HG03378 (cell line): ENCODE measurements around the gene MBD3.

ENCODE experiments used
- ATAC-seq: cut with Tn5 transposase; IDR thresholded peaks from one replicate; pipeline ENCODE4 v1.9.1; 2021; ENCODE audit warnings: mild to moderate bottlenecking, moderate library complexity; ENCODE audit not compliant: unreplicated experiment

MBD3 gene

DNA sequence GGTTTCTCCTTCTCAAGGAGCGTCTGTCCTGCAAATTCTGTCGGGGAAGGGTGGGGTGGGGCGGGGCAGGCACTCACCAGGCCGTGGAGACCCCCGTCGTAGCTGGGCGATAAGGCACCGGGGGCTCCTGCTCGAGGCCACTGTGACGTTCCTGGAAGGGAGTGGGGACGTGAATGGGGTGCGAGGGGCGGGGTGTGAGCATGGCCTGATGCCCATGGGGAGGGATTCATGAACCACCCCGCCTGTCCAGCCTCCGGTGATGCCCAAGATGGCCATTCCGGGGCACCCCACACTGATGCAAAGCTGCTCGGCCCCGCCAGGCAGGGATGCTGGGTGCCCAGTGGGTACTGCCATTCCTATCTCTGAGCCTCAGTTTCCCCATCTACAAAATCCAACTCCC lies 27.0 kb upstream of the MBD3 start:
- ATAC-seq = no peak

GRCh38 chr19:1619094-1619439 lies 26.4 kb upstream of the MBD3 start:
- no peak for ATAC-seq

DNA sequence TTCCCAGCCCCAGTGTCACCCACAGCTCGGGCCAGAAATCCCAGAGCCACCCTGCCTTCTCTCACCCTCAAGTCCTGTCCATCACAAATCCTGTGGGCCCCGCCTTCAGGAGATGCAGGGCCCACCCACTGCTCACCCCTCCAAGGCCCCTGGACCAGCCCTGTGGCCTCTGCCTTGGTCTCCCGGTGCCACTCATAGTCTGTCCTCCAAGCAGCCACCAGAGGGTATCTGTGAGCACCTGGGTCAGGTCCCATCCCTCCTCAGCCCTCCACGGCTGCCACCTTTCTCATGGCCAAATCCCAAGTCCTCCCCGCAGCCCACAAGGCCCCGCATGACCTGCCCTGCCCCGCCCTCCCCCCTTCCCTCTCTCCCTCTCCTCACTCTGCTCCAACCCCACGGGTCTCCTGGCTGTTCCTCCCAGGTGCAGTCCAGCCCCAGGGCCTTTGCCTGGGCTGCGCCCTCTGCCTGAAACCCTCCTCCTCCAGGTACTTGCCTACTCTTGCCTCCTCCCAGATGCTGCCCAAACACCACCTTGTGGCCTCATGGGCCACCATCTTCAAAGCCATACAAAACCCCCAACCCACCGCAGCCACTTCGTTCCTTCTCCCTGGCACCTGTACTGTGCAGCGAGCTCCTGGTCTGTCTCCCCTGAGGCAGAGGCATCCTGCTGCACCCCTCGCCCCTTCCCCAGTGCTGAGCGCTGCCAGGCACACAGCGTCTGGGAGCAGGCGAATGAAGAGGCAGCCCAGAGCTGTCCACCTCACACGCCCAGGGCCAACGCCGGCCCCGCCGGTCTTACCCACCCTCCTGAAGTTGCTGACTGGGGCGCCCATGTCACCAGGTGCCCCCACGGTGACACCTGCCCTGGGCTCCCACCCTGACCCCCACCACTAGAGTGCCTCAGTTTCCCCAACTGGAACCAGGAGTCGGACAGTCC lies 25.8 kb upstream of the MBD3 start:
- ATAC-seq = no peak

DNA sequence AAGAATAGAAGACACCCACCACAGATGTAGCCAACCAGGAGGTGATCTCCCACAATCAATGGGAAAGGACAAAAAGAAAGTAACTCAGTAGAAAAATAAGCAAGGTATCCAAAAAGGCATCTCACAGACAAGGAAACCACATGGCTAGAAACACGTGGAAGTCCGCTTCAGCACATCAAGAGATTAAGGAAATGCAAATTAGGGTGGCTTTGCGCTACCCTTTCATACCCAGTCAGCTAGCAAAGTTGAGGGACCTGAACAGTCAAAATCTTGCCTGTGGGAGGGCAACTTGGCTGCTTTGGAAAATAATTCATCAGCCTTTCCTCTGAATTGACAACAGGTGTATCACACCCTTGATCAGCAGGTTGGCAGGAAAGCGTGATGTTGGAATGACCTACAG lies 24.2 kb upstream of the MBD3 start:
- no peak for ATAC-seq

GRCh38 chr19:1616396-1616795 lies 23.7 kb upstream of the MBD3 start:
- no peak for ATAC-seq

- no peak for ATAC-seq
Measured at GRCh38 chr19:1615156-1615765, 22.6 kb upstream of the MBD3 start.

DNA sequence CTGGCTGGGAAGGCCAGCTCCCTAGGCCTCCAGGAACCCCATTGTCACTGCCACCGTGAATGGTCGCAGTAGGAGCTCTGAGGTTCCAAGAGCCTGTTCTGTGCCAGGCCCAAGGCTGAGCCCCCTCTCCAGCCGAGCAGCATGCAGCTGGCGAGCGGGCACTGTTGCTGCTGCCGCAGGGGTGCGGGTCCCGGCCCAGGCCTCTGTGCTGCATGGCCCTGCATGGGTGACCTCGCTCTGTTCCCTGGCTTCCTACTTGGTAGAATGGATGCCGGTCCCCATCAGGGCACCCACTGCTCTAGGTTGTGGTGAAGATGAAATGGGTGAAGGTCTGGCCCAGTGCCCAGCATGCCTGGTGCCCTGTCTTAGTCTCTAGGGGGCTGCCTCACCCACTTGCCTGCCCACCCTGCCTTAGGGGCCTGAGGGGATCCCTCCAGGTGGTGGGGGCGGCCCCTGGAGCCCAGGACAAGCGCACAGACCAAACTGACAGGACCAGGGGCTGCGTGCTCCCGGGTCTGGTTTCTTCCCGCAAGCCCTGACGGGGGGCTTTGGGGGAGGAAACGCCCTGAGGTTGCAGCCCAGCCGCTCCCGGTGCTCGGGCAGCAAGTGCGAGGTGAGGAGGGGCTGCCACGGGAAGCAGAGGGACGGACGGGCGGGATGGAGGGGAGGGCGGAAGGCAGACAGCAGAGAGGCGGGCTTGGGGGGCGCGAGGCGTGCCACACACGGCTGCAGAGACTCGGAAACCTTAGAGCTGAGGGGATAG lies 21.3 kb upstream of the MBD3 start:
- ATAC-seq = no peak

DNA sequence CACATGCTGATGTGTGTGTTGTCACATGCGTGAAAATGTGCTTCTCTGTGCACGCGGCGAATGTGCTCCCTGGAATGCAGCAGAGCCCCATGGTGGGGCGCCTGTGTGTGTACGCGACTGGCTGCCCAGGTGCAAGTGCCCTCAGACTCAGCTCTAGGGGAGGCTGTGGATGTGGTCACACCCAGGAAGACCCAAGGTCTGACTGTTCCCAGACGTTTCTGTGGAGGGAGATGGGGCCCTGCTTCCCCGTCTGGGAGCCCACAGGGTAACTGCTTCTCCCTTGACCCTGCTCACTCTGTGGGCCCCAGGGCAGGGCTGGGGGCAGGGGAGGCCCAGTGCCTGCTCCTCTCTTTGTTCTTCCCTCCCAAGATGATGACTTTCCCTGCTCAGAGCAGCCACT lies 20.5 kb upstream of the MBD3 start:
- no peak for ATAC-seq

DNA sequence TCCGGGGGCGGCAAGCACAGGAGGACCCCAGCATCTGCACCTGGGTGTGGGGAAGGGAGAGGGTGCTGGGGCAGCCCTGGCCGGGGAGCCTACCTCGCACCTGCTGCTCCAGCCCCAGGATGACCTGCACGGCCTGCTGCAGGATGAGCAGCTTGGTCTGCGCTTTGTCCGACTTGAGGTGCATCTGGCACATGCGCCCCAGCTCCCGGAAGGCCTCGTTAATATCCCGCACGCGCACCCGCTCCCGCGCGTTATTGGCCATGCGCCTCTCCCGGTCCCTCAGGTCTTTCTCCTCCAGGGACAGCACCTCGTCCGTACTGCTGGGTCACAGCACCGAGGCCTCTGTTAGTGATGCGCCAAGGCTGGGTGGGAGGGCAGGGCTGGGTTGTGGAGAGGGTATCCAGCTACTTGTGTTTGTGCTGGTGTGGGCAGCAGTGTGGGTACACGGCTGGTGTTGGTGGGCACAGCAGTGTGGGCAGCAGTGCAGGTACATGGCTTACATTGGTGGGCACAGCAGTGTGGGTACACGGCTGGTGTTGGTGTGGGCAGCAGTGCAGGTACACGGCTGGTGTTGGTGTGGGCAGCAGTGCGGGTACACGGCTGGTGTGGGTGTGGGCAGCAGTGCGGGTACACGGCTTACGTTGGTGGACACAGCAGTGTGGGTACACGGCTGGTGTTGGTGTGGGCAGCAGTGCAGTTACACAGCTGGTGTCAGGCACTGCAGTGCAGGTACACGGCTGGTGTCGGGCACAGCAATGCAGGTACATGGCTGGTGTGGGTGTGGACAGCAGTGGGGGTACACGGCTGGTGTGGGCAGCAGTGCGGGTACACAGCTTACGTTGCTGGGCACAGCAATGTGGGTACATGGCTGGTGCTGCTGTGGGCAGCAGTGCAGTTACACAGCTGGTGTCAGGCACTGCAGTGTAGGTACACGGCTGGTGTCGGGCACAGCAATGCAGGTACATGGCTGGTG lies 19.7 kb upstream of the MBD3 start:
- ATAC-seq = no peak

DNA sequence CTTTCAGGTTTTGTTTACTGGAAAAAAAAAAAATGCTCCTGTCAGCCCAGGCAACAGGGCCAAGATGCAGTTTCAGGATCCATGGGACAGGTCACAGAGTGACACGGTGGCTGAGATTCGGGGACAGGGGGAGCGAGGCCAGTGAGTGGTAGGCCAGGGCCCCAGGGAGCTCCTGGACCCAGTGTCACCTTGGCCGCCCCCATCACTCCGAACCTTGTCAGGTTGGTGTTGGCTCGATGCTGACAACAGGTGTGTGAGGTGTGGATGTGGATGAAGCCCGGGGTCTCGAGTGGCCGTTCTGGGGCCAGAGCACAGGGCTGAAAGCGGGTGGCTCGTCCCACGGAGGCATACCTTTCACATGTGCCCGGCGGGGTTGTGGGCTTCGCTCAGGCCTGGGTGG lies 18.7 kb upstream of the MBD3 start:
- ATAC-seq = no peak

DNA sequence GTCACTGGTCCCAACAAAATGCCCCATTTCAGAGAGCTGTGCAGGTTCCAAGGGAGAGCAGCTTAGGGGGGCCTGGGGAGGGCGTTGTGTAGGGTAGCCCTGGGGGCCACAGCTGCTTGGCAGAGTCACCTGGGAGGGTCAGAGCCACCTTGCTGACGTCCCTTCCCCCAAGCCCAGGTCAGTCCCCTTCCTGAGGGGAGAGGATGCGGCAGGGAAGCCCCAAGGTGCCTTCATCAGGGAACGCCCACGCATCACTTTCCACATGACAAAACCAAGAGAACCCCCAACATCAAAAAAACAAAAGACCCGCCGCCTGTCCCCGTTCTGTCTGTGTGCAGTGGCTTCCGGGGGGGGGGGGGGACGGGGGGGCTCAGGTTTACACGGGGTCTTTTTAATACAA lies 17.9 kb upstream of the MBD3 start:
- no peak for ATAC-seq

DNA sequence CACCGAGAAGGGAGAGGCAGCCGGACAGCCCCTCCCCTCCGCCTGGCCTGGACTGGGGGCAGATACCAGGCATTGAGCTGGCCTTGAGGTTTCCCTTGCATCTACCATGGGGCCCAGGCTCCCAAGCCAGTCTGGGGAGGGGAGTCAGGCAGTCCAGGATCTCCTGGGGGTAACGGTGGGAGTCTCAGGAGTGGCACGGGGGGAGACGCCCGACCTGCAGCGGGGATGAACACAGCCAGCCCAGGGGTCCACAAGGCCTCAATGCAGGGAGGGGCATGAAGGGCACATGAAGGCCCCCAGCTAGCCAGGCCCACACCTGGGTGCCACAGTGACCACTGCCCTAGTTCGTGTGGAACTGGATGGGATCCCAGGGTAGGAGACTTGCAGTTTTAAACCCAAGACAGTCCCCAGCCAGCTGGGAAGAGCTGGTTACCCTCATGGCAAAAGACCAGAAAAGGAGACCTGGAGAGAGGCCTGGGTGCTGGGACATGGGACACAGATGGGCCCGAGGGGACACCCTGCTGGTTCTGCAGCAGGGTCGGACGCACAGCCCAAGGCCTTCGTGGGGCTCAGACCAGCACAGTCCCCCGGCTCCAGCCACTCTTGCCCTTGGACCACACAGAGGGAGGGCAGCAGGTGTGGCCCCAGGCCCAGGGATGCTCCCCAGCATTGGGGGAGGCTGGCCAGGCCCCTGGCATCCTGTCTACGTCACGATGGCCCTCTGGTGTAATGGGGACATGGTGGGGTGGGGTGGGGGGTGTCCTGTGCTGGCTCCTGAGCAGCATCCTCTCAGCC lies 17.2 kb upstream of the MBD3 start:
- no peak for ATAC-seq

DNA sequence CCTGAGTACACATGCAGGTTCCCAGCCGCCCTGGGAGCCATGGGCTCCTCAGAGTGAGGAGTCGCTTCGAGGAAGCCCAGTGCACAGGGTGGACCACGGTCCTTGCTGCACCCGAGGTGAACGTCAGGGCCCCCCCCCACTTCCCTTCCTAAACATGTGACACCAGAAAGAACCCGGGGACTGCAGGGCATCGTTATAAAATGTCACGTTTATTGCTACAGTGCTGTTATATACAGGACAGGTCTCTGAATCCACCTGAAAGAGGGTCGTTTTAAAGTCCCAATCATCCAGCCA lies 16.4 kb upstream of the MBD3 start:
- no peak for ATAC-seq

GRCh38 chr19:1608359-1609102 lies 15.9 kb upstream of the MBD3 start:
- no peak for ATAC-seq

DNA sequence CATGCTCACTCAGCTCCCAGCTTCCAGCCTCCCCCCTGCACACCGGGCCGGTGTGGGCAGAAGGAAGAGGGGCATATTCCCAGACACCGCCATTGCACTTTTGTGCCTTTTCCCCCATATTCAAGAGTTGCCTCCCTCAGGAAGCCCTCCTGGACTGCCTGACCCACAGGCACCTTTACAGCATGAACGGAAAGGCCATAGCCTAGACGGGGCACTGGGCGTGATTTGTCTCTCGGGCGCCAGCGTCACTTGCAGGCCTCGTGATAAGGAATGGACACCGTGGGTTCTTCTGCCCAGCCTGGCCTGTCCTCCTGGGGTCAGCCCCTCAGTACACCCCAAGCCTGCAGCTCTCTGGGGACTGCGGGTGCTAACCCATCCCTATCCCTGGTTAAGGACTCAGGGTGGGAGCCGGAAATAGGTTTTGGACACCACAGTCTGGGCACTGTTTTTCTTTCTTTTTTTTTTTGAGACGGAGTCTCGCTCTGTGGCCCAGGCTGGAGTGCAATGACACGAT lies 13.5 kb upstream of the MBD3 start:
- no peak for ATAC-seq

GRCh38 chr19:1605236-1606137 lies 12.8 kb upstream of the MBD3 start, which contains the start of gene UQCR11:
Gene UQCR11, minus strand, starts transcription at chr19:1605462. Its CDS starts 53 bp downstream, at chr19:1605409.
- peak; percentile 49 for ATAC-seq

DNA sequence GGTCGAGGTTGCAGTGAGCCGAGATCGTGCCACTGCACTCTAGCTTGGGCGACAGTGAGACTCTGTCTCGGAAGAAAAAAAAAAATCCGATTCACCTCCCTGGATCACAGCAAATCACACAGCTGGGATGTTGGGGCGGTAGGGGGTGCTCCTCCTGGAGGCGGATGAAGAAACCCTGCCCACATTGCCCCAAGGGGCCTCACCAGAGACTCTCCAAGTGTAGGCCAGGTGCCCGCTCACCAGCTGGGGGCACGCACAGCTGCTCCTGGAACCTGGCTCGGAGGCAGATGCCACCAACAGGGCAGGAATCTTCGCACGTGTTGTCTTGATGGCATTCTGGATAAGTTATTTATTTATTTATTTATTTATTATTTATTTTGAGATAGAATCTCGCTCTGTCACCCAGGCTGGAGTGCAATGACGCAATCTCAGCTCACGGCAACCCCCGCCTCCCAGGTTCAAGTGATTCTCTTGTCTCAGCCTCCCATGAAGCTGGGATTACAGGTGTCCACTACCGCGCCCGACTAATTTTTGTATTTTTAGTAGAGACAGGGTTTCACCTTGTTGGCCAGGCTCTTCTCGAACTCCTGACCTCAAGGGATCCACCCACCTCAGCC lies 9.5 kb upstream of the MBD3 start:
- ATAC-seq = no peak
